Hepatocyte (in vitro differentiated cells): ENCODE measurements around the gene NADSYN1.

Experiments
- CTCF ChIP-seq: fragments of 200-600 bp; sonication (generic); IDR thresholded peaks from 2 replicates; pipeline ENCODE4 v1.5.1; 2016; ENCODE audit warnings: antibody characterized with exemption, mild to moderate bottlenecking; ENCODE audit not compliant: poor library complexity
- EZH2 ChIP-seq: fragments of 200-600 bp; sonication (generic); IDR thresholded peaks from 2 replicates; pipeline ENCODE4 v1.6.1; 2016; ENCODE audit warnings: antibody characterized with exemption, mild to moderate bottlenecking, borderline replicate concordance

GRCh38 chr11:71408826-71409225, 44.2 kb upstream of the NADSYN1 start:
- TF ChIP-seq CTCF (no peak), EZH2 (no peak)
